ENCODE results near the gene CZIB. TPM values are rescaled to one million over a fixed set of nuclear protein-coding genes. Genes with fewer than 3 reads are reported as not detected.

The CZIB gene
- total and polyA plus RNA-seq, 2 of the 13 experiments (the other 11 are each of a cell fraction or from before 2014, with no cell fraction given), result 49.2 to 67.0 TPM

DNA sequence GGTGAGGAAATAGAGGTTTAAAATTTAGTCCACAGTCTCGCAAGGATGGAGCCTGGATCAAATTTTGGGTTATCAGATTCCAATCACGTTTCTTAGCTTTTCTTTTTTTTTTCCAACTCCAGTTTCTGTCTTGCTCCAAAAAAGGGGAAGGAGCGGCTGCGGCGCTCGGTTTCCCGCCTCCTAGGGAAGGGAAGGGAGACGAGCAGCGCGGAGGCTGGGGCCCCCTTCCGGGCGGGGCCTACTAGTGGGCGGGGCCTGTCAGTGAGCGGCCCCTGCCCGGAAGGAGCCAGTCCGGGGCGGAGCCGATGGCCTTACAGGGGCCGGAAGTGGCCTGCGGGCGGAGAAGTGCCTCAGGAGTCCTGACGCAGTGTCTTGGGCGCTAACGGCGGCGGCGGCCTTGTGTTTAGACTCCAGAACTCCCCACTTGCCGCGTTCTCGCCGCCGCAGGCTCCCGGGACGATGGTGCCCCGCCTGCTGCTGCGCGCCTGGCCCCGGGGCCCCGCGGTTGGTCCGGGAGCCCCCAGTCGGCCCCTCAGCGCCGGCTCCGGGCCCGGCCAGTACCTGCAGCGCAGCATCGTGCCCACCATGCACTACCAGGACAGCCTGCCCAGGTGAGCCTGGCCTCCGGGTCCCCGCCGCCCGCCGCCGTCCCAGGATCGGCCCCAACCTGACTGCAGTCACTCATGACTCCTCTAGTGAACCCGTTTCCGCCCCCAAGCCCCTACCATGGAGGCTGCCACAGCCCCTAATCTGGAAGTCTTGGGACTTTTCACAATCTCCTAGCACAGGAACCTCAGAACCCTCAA, 23.7 kb downstream of the CZIB start, which contains the start of gene CPT2 (continued):
- peak; percentile 67; the same call in 1 of the 2 replicates for TF ChIP-seq ZNF280B (CRISPR knock-in tag; IDR thresholded peaks at IDR 0.05; ENCODE audit: borderline replicate concordance)
- TF ChIP-seq ZNF574 (CRISPR knock-in tag; IDR thresholded peaks at IDR 0.05), result peak; percentile 35; the same call in 1 of the 2 replicates
- TF ChIP-seq TCF7L2 (IDR thresholded peaks at IDR 0.05; ENCODE audit: low read depth, low read length), result no peak
- TF ChIP-seq STAG1 (CRISPR knock-in tag; IDR thresholded peaks at IDR 0.05), result no peak
- TF ChIP-seq FLYWCH1 (CRISPR knock-in tag; IDR thresholded peaks at IDR 0.05), result no peak
- TF ChIP-seq ELF3 (CRISPR knock-in tag; IDR thresholded peaks at IDR 0.05), result peak; percentile 12
- TF ChIP-seq, protein P1, sequence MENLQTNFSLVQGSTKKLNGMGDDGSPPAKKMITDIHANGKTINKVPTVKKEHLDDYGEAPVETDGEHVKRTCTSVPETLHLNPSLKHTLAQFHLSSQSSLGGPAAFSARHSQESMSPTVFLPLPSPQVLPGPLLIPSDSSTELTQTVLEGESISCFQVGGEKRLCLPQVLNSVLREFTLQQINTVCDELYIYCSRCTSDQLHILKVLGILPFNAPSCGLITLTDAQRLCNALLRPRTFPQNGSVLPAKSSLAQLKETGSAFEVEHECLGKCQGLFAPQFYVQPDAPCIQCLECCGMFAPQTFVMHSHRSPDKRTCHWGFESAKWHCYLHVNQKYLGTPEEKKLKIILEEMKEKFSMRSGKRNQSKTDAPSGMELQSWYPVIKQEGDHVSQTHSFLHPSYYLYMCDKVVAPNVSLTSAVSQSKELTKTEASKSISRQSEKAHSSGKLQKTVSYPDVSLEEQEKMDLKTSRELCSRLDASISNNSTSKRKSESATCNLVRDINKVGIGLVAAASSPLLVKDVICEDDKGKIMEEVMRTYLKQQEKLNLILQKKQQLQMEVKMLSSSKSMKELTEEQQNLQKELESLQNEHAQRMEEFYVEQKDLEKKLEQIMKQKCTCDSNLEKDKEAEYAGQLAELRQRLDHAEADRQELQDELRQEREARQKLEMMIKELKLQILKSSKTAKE (CRISPR knock-in tag; IDR thresholded peaks at IDR 0.05; ENCODE audit: borderline replicate concordance), result 0 out of 2 replicates have a peak, but pooled peaks have one; percentile 11
- no peak; the same call in 1 of the 2 replicates for TF ChIP-seq RXRA (CRISPR knock-in tag; IDR thresholded peaks at IDR 0.05)
- TF ChIP-seq ZNF18 (CRISPR knock-in tag; IDR thresholded peaks at IDR 0.05; ENCODE audit: insufficient replicate concordance), result peak; percentile 48
- TF ChIP-seq MYNN (CRISPR knock-in tag; IDR thresholded peaks at IDR 0.05; ENCODE audit: low read depth), result no peak
- TF ChIP-seq BRCA1 (CRISPR knock-in tag; IDR thresholded peaks at IDR 0.05), result no peak
- no peak for TF ChIP-seq HMGA1 (CRISPR knock-in tag; conservative IDR thresholded peaks at IDR 0.05)
- TF ChIP-seq MIXL1 (CRISPR knock-in tag; IDR thresholded peaks at IDR 0.05), result 0 out of 2 replicates have a peak, but pooled peaks have one; percentile 9
- TF ChIP-seq ETV5 (CRISPR knock-in tag; IDR thresholded peaks at IDR 0.05; ENCODE audit: borderline replicate concordance), result peak; percentile 89
- no peak for TF ChIP-seq ATF5 (CRISPR knock-in tag; IDR thresholded peaks at IDR 0.05; ENCODE audit: low read depth)
- no peak for TF ChIP-seq ZNF496 (CRISPR knock-in tag; IDR thresholded peaks at IDR 0.05; ENCODE audit: insufficient replicate concordance)
- TF ChIP-seq, protein P2, sequence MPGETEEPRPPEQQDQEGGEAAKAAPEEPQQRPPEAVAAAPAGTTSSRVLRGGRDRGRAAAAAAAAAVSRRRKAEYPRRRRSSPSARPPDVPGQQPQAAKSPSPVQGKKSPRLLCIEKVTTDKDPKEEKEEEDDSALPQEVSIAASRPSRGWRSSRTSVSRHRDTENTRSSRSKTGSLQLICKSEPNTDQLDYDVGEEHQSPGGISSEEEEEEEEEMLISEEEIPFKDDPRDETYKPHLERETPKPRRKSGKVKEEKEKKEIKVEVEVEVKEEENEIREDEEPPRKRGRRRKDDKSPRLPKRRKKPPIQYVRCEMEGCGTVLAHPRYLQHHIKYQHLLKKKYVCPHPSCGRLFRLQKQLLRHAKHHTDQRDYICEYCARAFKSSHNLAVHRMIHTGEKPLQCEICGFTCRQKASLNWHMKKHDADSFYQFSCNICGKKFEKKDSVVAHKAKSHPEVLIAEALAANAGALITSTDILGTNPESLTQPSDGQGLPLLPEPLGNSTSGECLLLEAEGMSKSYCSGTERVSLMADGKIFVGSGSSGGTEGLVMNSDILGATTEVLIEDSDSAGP (CRISPR knock-in tag; IDR thresholded peaks at IDR 0.05; ENCODE audit: borderline replicate concordance), result peak; percentile 71; the same call in 1 of the 2 replicates

Data from HepG2 (cell line).